Measurements from ENCODE around the gene EXT2. TPM values are rescaled to one million over a fixed set of nuclear protein-coding genes. Genes with fewer than 3 reads are reported as not detected.

EXT2 gene
- total RNA-seq, 3 donors from 2014 or later (not counting 1 experiment from before 2014, with no cell fraction given): 44.2 to 50.3 (median 45.8) TPM

DNA sequence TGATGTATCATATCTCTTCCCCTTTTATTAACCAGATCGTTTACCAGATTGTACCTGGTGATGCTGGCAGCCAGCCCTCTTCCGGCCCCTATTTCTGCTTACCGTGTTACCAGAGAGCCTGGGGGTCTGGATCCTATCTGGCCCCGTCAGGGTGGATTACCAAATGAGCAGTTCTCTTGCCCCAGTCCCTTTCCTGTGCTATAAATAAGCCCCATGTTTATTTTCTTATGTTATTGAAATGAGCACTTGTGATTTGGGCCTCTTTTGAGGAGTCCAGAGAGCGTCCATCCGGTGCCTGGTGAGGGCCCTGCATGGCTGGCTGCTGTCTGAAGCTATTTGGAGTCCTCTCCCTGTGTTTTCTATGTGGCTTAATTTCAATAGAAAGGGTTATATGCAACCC is 154.9 kb downstream of the EXT2 start:
- Mint-ChIP-seq H3K36me3 (peaks cover 28% of the 10 kb centered on the region), H3K27me3 (ENCODE audit: low read depth in 2 of 2) (no peaks in the 10 kb centered on the region), H3K9me3 (peaks cover 12 to 16% of the 10 kb centered on the region in 2 donors), H3K4me1 (peaks cover 0 to 7% of the 10 kb centered on the region in 2 donors), H3K27ac (no peak overlapping the region), H3K4me3 (no peak overlapping the region)
- DNase-seq (no peak), ATAC-seq (no peak)
- H3K4me3 ChIP-seq (ENCODE audit: low read length): no peak overlapping the region
- no peaks in the 10 kb centered on the region for H3K4me1 ChIP-seq (ENCODE audit: control insufficient read depth, insufficient read depth, low read length)
- H3K9me3 ChIP-seq (ENCODE audit: control insufficient read depth, insufficient read depth, low read length): no peaks in the 10 kb centered on the region
- WGBS (ENCODE audit: insufficient coverage): 83% methylated on average over 6 of the region's 6 CpGs
- no peak overlapping the region for H3K27ac ChIP-seq (ENCODE audit: low read length)
- no peaks in the 10 kb centered on the region for H3K27me3 ChIP-seq (ENCODE audit: control insufficient read depth, insufficient read depth, low read length)
- TF ChIP-seq, protein P1, sequence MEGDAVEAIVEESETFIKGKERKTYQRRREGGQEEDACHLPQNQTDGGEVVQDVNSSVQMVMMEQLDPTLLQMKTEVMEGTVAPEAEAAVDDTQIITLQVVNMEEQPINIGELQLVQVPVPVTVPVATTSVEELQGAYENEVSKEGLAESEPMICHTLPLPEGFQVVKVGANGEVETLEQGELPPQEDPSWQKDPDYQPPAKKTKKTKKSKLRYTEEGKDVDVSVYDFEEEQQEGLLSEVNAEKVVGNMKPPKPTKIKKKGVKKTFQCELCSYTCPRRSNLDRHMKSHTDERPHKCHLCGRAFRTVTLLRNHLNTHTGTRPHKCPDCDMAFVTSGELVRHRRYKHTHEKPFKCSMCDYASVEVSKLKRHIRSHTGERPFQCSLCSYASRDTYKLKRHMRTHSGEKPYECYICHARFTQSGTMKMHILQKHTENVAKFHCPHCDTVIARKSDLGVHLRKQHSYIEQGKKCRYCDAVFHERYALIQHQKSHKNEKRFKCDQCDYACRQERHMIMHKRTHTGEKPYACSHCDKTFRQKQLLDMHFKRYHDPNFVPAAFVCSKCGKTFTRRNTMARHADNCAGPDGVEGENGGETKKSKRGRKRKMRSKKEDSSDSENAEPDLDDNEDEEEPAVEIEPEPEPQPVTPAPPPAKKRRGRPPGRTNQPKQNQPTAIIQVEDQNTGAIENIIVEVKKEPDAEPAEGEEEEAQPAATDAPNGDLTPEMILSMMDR (IDR thresholded peaks at IDR 0.05): no peak
- intact Hi-C loops (cut with micrococcal nuclease): no loop called here
- peaks cover 1% of the 10 kb centered on the region for H3K36me3 ChIP-seq (ENCODE audit: control insufficient read depth, insufficient read depth, low read length)

DNA sequence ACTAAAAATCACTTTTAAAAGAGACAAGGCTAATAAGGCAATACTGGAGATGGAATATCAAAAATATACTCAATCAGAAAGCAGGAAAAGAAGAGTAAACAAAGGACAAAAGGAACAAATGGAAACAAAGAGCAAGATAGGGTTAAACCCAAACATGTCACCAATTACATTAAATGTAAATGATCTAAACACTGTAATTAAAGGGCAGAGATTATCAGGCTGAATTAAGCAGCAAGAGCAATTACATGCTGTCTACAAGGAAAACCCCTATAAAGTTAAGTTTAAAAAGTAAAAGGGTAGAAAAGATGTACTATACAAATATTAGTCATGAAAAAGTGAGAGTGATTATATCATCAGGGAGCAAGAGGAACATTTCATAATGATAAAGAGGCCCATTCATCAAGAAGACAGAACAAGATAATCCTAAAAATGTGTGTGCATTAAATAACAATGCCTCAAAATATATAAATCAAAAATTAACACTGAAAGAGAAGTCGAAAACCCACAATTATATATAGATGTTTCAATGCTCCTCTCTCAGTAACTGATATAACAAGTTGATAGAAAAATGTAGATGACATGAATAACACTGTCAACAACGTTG is 157.6 kb downstream of the EXT2 start:
- Mint-ChIP-seq H3K4me3 (no peak overlapping the region), H3K27me3 (ENCODE audit: low read depth in 2 of 2) (no peaks in the 10 kb centered on the region), H3K36me3 (peaks cover 28% of the 10 kb centered on the region), H3K9me3 (peaks cover 12 to 16% of the 10 kb centered on the region in 2 donors), H3K27ac (no peak overlapping the region), H3K4me1 (peaks cover 12 to 22% of the 10 kb centered on the region in 2 donors)
- Histone ChIP-seq H3K27me3 (ENCODE audit: control insufficient read depth, insufficient read depth, low read length) (no peaks in the 10 kb centered on the region), H3K36me3 (ENCODE audit: control insufficient read depth, insufficient read depth, low read length) (no peaks in the 10 kb centered on the region), H3K4me3 (ENCODE audit: low read length) (no peak overlapping the region), H3K9me3 (ENCODE audit: control insufficient read depth, insufficient read depth, low read length) (no peaks in the 10 kb centered on the region), H3K27ac (ENCODE audit: low read length) (no peak overlapping the region), H3K4me1 (ENCODE audit: control insufficient read depth, insufficient read depth, low read length) (peaks cover 16% of the 10 kb centered on the region)
- no peak for ATAC-seq
- intact Hi-C loops (cut with micrococcal nuclease): no loop called here
- TF ChIP-seq, protein P1 (IDR thresholded peaks at IDR 0.05): no peak
- 100% methylated on average over 1 of the region's 2 CpGs for WGBS (ENCODE audit: insufficient coverage)
- no peak for DNase-seq

DNA sequence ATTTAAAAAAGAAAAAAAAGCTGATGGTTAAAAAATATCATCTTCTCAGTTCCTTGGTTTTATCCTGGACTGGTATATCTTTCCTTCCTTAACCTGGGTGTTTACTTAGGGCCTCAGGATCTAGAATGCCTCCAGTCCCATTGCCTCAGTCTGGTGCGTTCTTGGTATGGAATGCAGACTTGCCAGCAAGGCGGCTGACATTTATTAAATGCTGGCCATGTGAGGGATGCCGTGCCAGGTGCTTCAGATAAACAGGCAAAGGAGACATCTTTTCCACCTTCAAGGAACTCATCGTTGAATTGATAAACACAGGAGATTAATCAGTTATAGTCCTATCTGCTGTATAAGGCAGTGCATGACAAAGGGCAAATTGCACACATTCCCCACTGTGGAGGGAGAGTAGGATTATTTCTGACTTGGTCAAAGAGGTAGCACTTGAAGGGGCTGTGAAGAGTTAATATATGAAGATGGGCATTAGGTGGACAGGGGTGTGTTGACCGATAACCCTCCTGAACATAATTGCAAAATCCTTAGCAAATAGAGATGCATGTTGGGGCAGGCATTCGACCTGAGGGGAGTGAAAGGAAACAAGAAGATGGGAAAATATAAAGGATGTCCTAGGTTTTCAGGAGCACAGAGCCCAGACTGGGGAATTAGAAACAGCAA is 160.1 kb downstream of the EXT2 start:
- WGBS (ENCODE audit: insufficient coverage): 89% methylated on average over 6 of the region's 6 CpGs
- TF ChIP-seq, protein P1 (IDR thresholded peaks at IDR 0.05): no peak
- Mint-ChIP-seq H3K4me1 (peaks cover 27 to 40% of the 10 kb centered on the region in 2 donors), H3K4me3 (no peak overlapping the region), H3K27ac (no peak overlapping the region), H3K36me3 (peaks cover 28% of the 10 kb centered on the region), H3K27me3 (ENCODE audit: low read depth in 2 of 2) (no peaks in the 10 kb centered on the region), H3K9me3 (peaks cover 12 to 16% of the 10 kb centered on the region in 2 donors)
- Histone ChIP-seq H3K4me1 (ENCODE audit: control insufficient read depth, insufficient read depth, low read length) (peaks cover 26% of the 10 kb centered on the region), H3K9me3 (ENCODE audit: control insufficient read depth, insufficient read depth, low read length) (no peaks in the 10 kb centered on the region), H3K27me3 (ENCODE audit: control insufficient read depth, insufficient read depth, low read length) (no peaks in the 10 kb centered on the region), H3K27ac (ENCODE audit: low read length) (no peak overlapping the region), H3K4me3 (ENCODE audit: low read length) (no peak overlapping the region), H3K36me3 (ENCODE audit: control insufficient read depth, insufficient read depth, low read length) (no peaks in the 10 kb centered on the region)
- intact Hi-C loops (cut with micrococcal nuclease): no loop called here
- DNase-seq (no peak), ATAC-seq (no peak)

Measured in natural killer cell (primary cell).